ENCODE measurements around the gene ECEL1.

Gene ECEL1

DNA sequence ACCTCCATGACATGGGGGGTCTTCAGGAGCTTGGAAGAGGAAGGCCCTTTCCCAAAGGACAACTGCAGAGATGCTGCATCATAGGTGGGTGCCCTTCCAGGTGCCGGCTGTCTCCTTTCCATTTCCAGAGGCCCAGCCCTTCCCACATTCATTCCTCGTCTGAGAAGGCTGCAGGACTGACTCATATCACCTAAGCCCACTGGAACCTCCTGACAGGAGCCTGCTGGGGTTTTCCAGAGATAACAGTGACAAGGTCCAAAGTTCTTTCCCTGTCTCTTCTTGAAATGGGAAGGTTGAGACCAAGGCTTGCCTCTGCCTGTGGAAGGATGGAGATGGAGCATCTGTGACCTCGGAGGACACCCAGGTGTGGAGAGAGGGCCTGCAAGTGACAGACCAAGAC, 28.9 kb upstream of the ECEL1 start:
- TF ChIP-seq CTCF (IDR thresholded peaks at IDR 0.05; ENCODE audit: borderline replicate concordance, control extremely low read depth, extremely low read depth, insufficient read depth, missing control alignments) = no peak
- DNase-seq (ENCODE audit: low spot score) = no peak
- in situ Hi-C loops (cut with MboI; ENCODE audit: low sequenced_read_pairs, unreplicated experiment) = no loop called here

DNA sequence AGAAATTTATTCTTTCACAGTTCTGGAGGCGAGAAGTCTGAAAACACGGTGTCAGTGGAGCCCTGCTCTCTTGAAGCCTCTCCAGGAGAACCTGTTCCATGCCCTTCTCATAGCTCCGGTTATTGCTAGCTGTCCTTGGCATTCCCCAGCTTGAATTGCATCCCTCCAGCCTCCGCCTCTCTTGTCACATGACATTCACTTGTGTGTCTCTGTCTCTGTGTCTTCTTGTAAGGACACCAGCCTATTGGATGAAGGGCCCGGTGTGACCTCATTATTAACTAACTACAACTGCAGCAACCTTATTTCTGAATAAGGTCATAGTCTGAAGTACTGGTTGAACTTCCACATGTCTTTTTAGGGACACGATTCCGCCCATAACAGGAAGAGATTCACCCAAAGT, 28.0 kb upstream of the ECEL1 start:
- in situ Hi-C loops (cut with MboI; ENCODE audit: low sequenced_read_pairs, unreplicated experiment) = no loop called here
- no peak for DNase-seq (ENCODE audit: low spot score)
- no peak for TF ChIP-seq CTCF (IDR thresholded peaks at IDR 0.05; ENCODE audit: borderline replicate concordance, control extremely low read depth, extremely low read depth, insufficient read depth, missing control alignments)

DNA sequence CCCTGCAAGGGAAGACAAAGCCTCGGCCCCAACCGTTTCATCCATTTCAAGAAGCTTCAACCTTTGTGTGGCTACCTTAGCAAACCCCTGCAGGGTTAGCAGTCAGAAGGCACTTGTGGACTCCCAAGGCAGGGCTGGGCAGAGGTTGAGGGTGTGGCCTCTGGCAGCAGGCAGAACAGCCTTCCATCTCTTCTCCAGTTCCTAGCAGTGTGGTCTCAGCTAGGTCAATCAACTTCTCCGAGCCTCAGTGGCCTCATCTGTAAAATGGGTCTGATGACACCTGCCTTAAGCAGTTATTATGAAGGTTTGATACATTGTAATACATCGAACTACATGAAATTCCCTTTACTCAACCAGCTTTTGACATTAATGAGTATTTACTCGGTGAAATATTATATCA, 25.7 kb upstream of the ECEL1 start:
- TF ChIP-seq CTCF (IDR thresholded peaks at IDR 0.05; ENCODE audit: borderline replicate concordance, control extremely low read depth, extremely low read depth, insufficient read depth, missing control alignments) = no peak
- in situ Hi-C loops (cut with MboI; ENCODE audit: low sequenced_read_pairs, unreplicated experiment) = no loop called here
- DNase-seq (ENCODE audit: low spot score) = no peak

- TF ChIP-seq CTCF (IDR thresholded peaks at IDR 0.05; ENCODE audit: borderline replicate concordance, control extremely low read depth, extremely low read depth, insufficient read depth, missing control alignments) = no peak
- no peak for DNase-seq (ENCODE audit: low spot score)
Observed at GRCh38 chr2:232512602-232513001, 25.0 kb upstream of the ECEL1 start.

DNA sequence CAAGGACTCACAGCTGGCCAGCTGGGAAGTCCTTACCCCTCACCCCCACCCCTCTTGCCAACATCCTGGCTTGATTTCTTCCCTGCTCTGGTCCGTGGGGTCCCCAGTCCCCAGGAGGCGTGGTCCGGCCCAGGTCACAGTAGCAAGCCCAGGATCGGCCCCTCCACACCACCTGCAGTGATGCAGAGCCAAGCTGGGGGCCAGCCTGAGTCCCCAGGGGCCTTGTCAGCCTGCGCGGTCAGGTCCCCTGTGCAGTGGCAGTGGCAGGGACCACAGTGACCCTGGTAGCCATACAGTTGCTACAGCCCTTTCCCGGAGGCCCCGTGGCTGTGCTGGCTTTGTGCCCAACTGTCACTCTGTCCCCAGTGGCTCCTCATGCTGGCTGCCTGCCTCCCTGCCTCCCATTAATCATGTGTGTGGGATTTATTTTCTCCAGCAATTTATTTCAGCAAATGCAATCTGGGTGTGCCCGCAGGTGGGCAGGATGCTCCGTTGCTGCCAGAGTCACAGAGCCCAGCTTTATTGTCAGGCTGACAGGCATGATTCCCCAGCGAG, 23.8 kb upstream of the ECEL1 start:
- in situ Hi-C loops (cut with MboI; ENCODE audit: low sequenced_read_pairs, unreplicated experiment) = no loop called here
- TF ChIP-seq CTCF (IDR thresholded peaks at IDR 0.05; ENCODE audit: borderline replicate concordance, control extremely low read depth, extremely low read depth, insufficient read depth, missing control alignments) = no peak
- no peak for DNase-seq (ENCODE audit: low spot score)

More at GRCh38 chr2:232512602-232513001, 25.0 kb upstream of the ECEL1 start:
- in situ Hi-C loops (cut with MboI; ENCODE audit: low sequenced_read_pairs, unreplicated experiment) = no loop called here

DNA sequence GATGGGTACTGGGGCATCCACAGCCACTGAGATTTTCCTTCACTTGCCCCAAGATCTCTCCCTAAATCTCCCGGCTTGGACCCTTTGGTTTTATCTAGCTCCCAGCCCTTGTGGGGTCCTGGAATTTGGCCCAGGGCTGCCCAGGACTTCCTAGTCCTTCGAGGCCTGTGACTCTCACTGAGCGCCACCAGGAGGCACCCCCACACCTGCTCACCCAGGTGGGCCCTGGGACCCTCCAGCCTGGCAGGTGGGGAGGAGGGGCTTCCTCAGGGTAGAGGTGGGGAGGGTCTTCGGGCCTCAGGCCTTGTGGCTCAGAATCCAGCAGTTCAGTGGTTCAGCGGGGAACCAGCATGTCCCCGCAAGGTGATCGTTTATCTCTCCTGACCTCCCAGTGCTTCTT, 20.6 kb upstream of the ECEL1 start:
- DNase-seq (ENCODE audit: low spot score) = no peak
- in situ Hi-C loops (cut with MboI; ENCODE audit: low sequenced_read_pairs, unreplicated experiment) = no loop called here
- TF ChIP-seq CTCF (IDR thresholded peaks at IDR 0.05; ENCODE audit: borderline replicate concordance, control extremely low read depth, extremely low read depth, insufficient read depth, missing control alignments) = no peak

DNA sequence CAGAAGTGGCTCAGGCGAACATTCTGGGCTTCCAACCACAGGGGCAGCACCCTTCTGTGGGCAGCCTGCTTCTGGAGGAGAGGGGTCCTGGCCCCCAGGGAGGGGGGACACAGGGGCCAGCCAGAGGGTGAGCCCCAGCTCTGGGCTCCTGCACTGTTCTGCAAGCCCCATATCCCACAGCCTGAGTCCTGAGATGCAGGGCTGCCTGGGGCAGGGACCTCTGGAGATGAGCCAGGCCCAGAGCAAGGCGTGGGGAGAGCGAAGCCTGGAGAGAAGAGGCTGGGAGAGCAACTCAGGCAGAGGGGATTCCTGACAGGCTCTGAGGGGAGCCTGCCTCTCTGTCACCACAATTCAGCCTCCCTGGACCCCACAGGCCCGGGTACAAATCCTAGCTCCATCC, 19.1 kb upstream of the ECEL1 start:
- in situ Hi-C loops (cut with MboI; ENCODE audit: low sequenced_read_pairs, unreplicated experiment) = no loop called here
- no peak for DNase-seq (ENCODE audit: low spot score)
- TF ChIP-seq CTCF (IDR thresholded peaks at IDR 0.05; ENCODE audit: borderline replicate concordance, control extremely low read depth, extremely low read depth, insufficient read depth, missing control alignments) = no peak

Measured in GM13976 (cell line).